SU-DHL-6 (cell line): ENCODE measurements around the gene MRTFB.

ENCODE experiments used
- H2AFZ ChIP-seq: fragments of 200-600 bp; sonication (generic); 2 replicates; pipeline ENCODE4 v1.6.1; 2014; ENCODE audit warnings: low read depth, mild to moderate bottlenecking, moderate library complexity, mixed read lengths, antibody characterized with exemption, low read length; ENCODE audit not compliant: severe bottlenecking
- H3F3A ChIP-seq: fragments of 200-600 bp; shearing (Covaris generic); 2 replicates; pipeline ENCODE4 v1.6.0; 2016; ENCODE audit warnings: antibody characterized with exemption, mild to moderate bottlenecking; ENCODE audit not compliant: insufficient read depth
- H3K27ac ChIP-seq: fragments of 200-600 bp; sonication (generic); 2 replicates; pipeline ENCODE4 v1.5.1; 2016; ENCODE audit warnings: low read depth, mild to moderate bottlenecking, low read length, moderate library complexity, mixed read lengths
- H3K27me3 ChIP-seq: fragments of 200-600 bp; sonication (generic), shearing (Covaris generic); 2 replicates; pipeline ENCODE4 v1.6.0; 2014; ENCODE audit warnings: mild to moderate bottlenecking, low read length
- H3K36me3 ChIP-seq: fragments of 200-600 bp; sonication (generic); 2 replicates; pipeline ENCODE4 v1.6.1; 2014; ENCODE audit warnings: mild to moderate bottlenecking, low read length, mixed read lengths
- H3K4me2 ChIP-seq: fragments of 300-600, 200-600 bp; shearing (Covaris generic), sonication (generic); 2 replicates; pipeline ENCODE4 v1.6.0; 2014; ENCODE audit warnings: low read length, low read depth, mild to moderate bottlenecking; ENCODE audit not compliant: poor library complexity, severe bottlenecking
- H3K4me3 ChIP-seq: fragments of 200-600 bp; sonication (generic); 2 replicates; pipeline ENCODE4 v1.5.1; 2014; ENCODE audit warnings: antibody characterized with exemption, low read length, mild to moderate bottlenecking, mixed read lengths; ENCODE audit not compliant: insufficient read depth, poor library complexity, severe bottlenecking
- H3K79me2 ChIP-seq: fragments of 200-600 bp; sonication (generic); 2 replicates; pipeline ENCODE4 v1.6.1; 2014; ENCODE audit warnings: mild to moderate bottlenecking, low read length, moderate library complexity; ENCODE audit not compliant: insufficient read depth
- H3K9ac ChIP-seq: fragments of 200-600 bp; sonication (generic); 2 replicates; pipeline ENCODE4 v1.7.0; 2014; ENCODE audit warnings: mild to moderate bottlenecking, low read length
- H3K9me2 ChIP-seq: fragments of 200-600 bp; sonication (generic); replicated peaks from 2 replicates; pipeline ENCODE4 v1.6.1; 2014; ENCODE audit warnings: low read length; ENCODE audit not compliant: insufficient read depth
- H3K9me3 ChIP-seq: fragments of 200-600 bp; sonication (generic); 2 replicates; pipeline ENCODE4 v1.6.1; 2014; ENCODE audit warnings: low read length, mixed read lengths; ENCODE audit not compliant: insufficient read depth
- H4K20me1 ChIP-seq: fragments of 200-600 bp; sonication (generic); 2 replicates; pipeline ENCODE4 v1.6.1; 2014; ENCODE audit warnings: low read depth, mild to moderate bottlenecking, antibody characterized with exemption, low read length, moderate library complexity, mixed read lengths
- CTCF ChIP-seq: fragments of 200-600 bp; sonication (generic); IDR thresholded peaks from one replicate; pipeline ENCODE4 v1.5.1; 2017; ENCODE audit warnings: antibody characterized with exemption, mild to moderate bottlenecking, low read length, moderate library complexity; ENCODE audit not compliant: insufficient read depth, poor library complexity, severe bottlenecking
- EZH2phosphoT487 ChIP-seq: fragments of 200-600 bp; sonication (generic), shearing (Covaris generic); conservative IDR thresholded peaks from 2 replicates; pipeline ENCODE4 v1.6.1; 2018; ENCODE audit warnings: mild to moderate bottlenecking, antibody characterized with exemption, low read length, moderate library complexity, mixed read lengths

MRTFB gene

GRCh38 chr16:14248791-14249190, 177.7 kb downstream of the MRTFB start:
- no peak overlapping the region for H2AFZ ChIP-seq
- H3K27me3 ChIP-seq = no peaks in the 10 kb centered on the region
- H3K9me2 ChIP-seq = no peaks in the 10 kb centered on the region
- H3F3A ChIP-seq = no peaks in the 10 kb centered on the region
- no peaks in the 10 kb centered on the region for H4K20me1 ChIP-seq
- no peaks in the 10 kb centered on the region for H3K79me2 ChIP-seq
- no peak overlapping the region for H3K4me3 ChIP-seq
- no peak overlapping the region for H3K27ac ChIP-seq
- no peak overlapping the region for H3K4me2 ChIP-seq
- no peak overlapping the region for H3K9ac ChIP-seq
- no peak for TF ChIP-seq CTCF
- TF ChIP-seq EZH2phosphoT487 = no peak
- no peaks in the 10 kb centered on the region for H3K36me3 ChIP-seq
- no peaks in the 10 kb centered on the region for H3K9me3 ChIP-seq

- no peak overlapping the region for H3K9ac ChIP-seq
- H3K27me3 ChIP-seq = no peaks in the 10 kb centered on the region
- no peaks in the 10 kb centered on the region for H3K9me3 ChIP-seq
- H3K27ac ChIP-seq = no peak overlapping the region
- H3K4me3 ChIP-seq = no peak overlapping the region
- H3K79me2 ChIP-seq = no peaks in the 10 kb centered on the region
- H3K9me2 ChIP-seq = no peaks in the 10 kb centered on the region
- H2AFZ ChIP-seq = no peak overlapping the region
- H3K4me2 ChIP-seq = no peak overlapping the region
- no peaks in the 10 kb centered on the region for H4K20me1 ChIP-seq
- TF ChIP-seq CTCF = peak; percentile 95
- no peak for TF ChIP-seq EZH2phosphoT487
- H3F3A ChIP-seq = no peaks in the 10 kb centered on the region
- H3K36me3 ChIP-seq = no peaks in the 10 kb centered on the region
Measured at GRCh38 chr16:14249291-14250032, 178.3 kb downstream of the MRTFB start.

GRCh38 chr16:14251419-14251818, 180.3 kb downstream of the MRTFB start:
- Histone ChIP-seq H3K79me2 (no peaks in the 10 kb centered on the region), H3K36me3 (no peaks in the 10 kb centered on the region), H3K27me3 (no peaks in the 10 kb centered on the region), H4K20me1 (no peaks in the 10 kb centered on the region), H3K9me2 (no peaks in the 10 kb centered on the region), H3K4me3 (no peak overlapping the region), H3K9me3 (no peaks in the 10 kb centered on the region), H2AFZ (no peak overlapping the region), H3K4me2 (no peak overlapping the region), H3K27ac (no peak overlapping the region), H3F3A (no peaks in the 10 kb centered on the region), H3K9ac (no peak overlapping the region)
- TF ChIP-seq EZH2phosphoT487 (no peak), CTCF (no peak)
